HG03039 (cell line): Measurements from ENCODE around the gene IGFL2.
"Not testable (repeated sequence)": the region's sequence is repeated elsewhere in the genome, so short reads cannot be mapped to it uniquely, and the experiment has no call there.

Experiments used
- ATAC-seq: cut with Tn5 transposase; IDR thresholded peaks from one replicate; pipeline ENCODE4 v1.9.1; 2021; ENCODE audit warnings: mild to moderate bottlenecking, moderate library complexity; ENCODE audit not compliant: unreplicated experiment

IGFL2 gene

DNA sequence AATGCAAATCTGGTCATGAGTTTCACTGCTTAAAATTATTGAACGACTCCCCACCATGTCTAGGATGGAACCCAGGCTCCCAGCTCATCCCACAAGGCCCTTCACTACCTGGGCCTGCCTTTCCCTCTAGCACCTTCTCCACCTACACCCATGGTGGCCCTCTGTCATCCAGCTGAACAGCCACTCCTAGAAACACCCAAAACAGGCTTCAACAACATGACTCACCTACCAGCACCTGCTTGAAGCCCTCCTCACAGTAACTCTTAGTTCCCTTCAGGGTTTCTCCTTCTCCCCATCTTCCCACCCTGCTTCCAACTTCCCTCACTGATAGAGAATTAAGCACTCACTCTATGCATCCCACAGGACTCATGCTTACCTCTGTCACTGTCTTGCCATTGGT lies 6.6 kb upstream of the IGFL2 start:
- no peak for ATAC-seq

GRCh38 chr19:46142294-46142693 lies 5.7 kb upstream of the IGFL2 start:
- no peak for ATAC-seq

- no peak for ATAC-seq
These were observed 3.3 kb upstream of the IGFL2 start for GRCh38 chr19:46144756-46145155.

GRCh38 chr19:46147166-46147740 lies 785 bp upstream of the IGFL2 start:
- ATAC-seq = no peak

DNA sequence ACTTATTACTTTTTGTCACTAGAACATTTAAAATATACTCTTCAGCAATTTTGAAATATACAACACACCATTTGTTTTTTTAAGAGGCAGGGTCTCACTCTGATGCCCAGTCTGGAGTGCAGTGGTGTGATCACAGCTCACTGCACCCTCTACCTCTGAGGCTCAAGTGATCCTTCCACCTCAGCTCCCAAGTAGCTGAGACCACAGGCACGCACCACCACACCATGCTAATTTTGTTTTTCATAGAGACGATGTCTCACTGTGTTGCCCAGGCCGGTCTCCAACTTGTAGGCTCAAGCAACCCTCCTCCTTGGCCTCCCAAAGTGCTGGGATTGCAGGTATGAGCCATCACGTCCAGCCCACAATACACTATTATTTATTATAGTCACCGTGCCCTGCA lies 2.6 kb downstream of the IGFL2 start:
- ATAC-seq = no peak

GRCh38 chr19:46155237-46155636 lies 7.2 kb downstream of the IGFL2 start:
- ATAC-seq = no peak

DNA sequence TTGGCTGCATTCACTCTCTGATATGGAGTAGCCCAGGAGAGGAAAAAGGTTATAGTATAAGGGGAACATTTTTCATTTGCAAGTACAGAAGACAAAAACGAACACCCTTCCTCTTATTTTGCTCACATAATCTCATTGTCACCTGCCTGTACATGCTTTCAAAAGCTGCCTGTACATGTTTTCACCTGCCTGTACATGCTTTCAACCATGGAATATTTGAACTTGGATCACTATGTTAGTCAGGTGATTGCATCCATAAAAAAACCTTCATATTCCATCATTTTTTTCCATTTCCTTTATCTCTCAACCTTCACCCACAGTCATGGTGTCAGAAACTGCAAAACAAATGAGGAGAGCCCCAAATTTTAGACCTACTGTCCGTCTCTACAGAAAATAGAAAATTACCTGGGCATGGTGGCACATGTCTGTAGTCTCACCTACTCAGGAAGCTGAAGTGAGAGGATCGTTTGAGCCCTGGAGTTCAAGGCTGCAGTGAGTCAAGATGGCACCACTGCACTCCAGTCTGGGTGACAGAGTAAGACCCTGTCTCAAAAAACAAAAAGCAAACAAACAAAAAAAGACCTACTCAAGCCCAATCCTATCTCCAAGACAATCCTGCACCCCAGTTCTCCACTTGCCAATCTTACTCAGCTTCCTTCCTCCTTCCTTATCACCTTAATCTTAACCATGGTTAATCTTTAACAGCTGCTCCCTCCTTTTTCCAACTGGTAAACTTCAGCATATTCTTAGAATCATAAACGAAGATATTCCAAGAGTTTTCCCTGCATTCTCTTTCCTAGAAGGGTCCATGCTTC lies 11.6 kb downstream of the IGFL2 start:
- ATAC-seq = no peak

- no peak for ATAC-seq
These were observed 12.3 kb downstream of the IGFL2 start for GRCh38 chr19:46160233-46160775.

- ATAC-seq = not testable (repeated sequence)
These were observed 13.7 kb downstream of the IGFL2 start for GRCh38 chr19:46161642-46162257.

GRCh38 chr19:46162731-46163130 lies 14.7 kb downstream of the IGFL2 start:
- no peak for ATAC-seq

DNA sequence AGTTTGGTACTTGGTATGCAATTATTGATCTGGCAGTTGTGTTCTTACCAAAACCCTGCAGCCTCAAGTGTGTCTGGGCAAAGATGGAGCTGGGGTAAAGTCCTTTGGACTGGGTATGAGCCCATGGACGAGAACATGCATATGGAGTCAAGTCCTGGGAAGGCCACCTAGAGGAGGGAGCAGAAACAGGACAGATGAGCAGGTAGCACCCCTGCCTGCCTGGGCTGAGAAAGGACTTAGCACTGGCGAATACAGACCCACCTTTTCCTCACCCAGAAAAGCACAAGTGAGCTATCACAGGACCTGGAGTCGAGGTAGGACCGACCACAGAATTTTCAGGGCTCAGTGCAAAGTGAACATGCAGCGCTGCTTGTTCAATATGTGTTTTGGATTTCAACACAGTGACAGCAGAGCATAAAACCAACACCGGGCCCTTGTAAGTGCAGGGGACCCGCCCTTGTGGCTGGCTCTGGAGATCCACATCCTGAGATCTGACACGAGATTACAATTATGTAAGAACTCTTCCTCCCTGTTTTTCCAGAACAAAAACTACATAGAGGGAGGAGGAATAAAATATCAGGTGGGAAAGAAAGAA lies 25.9 kb downstream of the IGFL2 start:
- no peak for ATAC-seq

- ATAC-seq = no peak
These were observed 28.2 kb downstream of the IGFL2 start for GRCh38 chr19:46176116-46176860.

DNA sequence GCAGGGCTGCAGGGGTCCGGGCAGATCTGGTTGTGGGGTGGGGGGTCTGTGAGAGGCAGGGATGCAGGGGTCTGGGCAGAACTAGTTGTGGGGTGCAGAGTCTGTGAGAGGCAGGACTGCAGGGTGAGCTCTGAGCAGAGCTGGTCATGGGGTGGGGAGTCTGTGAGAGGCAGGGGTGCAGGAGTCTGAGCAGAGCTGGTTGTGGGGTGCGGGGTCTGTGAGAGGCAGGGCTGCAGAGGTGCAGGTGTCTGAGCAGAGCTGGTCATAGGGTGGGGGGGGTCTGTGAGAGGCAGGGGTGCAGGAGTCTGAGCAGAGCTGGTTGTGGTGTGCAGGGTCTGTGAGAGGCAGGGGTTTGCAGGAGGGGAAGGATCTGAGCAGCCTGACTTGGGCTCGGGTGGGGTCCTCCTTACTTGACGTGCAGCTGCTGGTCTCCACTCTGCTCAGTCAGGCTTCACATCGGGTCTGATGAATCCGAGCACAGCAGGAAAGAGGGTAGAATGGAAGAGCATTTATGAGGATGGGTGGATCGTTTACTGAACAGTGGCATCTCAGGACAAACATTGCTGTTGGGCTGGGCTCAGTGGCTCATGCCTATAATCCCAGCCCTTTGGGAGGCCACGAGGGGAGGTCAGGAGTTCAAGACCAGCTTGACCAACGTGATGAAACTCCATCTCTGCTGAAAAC lies 31.2 kb downstream of the IGFL2 start:
- ATAC-seq = no peak

DNA sequence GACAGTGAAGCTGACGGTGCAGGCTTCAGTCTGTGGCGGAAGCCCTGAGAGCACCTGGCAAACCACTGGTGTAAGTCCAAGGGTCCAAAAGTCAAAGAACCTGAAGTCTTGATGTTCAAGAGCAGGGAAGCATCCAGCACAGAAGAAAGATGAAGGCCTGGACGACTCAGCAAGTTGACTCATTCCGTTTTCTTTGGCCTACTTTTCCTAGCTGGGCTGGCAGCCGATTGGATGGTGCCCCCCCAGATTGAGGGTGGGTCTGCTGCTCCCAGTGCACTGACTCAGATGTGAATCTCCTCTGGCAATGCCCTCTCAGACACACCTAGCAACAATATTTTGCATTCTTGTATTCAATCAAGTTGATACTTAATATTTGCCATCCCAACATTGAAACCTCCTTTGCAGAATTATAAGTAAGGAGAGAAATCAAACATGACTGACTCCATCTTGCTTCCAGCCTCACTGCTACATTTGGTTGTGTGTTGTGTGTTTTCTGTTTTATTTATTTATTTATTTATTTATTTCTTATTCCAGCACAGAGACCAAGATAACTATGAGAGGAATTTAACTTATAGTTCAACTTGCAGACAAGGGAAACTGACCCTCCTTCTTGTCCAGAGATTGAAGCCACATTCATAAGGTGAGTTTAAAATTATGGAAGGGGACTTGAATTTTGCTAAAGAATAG lies 32.8 kb downstream of the IGFL2 start:
- no peak for ATAC-seq

DNA sequence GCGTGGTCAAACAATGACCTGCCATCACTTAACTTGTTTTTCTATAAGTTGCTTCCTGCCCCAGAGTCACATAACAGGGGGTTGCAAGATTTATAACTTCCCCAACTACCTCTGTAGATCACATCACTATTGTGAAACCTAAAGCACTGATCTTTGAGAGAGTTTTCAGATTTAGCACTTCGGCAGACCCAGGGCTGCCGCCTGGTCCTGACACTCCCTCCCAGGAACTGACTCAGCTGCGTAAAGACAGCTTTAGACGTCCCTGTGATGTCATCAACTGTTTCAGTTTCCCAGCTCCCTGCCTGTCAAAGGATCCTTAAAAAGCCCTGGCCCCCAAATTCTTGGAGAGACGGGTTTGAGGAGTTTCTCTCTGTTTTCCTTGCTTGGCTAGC lies 33.3 kb downstream of the IGFL2 start:
- no peak for ATAC-seq

- no peak for ATAC-seq
These were observed 34.4 kb downstream of the IGFL2 start for GRCh38 chr19:46182476-46182875.

- ATAC-seq = not testable (repeated sequence)
These were observed 37.0 kb downstream of the IGFL2 start for GRCh38 chr19:46184775-46185710.

DNA sequence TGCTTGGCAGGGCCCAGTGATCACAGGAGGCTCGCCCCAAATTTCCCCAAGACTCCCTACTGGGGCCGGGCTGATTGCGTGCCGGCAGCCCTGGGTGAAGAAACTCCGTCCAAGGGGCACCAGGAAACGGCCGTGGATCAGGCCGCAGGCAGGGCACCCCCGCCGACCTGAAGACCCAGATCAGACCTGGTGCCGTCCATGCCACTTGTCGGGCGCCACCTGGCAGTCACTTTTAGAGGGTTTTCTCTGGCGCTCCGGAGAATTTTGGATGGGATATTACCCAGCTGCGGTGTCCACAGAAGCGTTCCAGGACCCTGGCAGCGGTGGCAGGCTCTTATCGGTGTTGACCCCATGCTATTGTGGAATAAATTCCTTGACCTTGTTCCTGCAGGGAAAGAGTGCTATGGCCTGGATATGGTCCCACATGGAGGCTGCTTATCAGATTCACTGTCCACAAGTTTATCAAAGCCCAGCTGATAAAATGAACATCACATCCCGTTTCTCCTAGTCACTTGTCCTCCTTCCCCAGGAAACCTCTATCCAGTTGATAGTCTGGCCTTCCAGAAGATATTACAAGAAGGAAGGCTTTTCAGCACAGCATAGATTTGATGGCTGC lies 38.2 kb downstream of the IGFL2 start:
- no peak for ATAC-seq
